HUES48 (cell line): ENCODE measurements around the gene RNF17.

Experiments
- H3K27ac ChIP-seq: one replicate; pipeline ENCODE4 v1.7.0; 2013; ENCODE audit warnings: low read depth, low read length, inconsistent platforms
- H3K27me3 ChIP-seq: 2 replicates; pipeline ENCODE4 v1.6.1; 2013; ENCODE audit warnings: mild to moderate bottlenecking, low read length; ENCODE audit not compliant: control insufficient read depth, insufficient read depth
- H3K36me3 ChIP-seq: 2 replicates; pipeline ENCODE4 v1.6.1; 2013; ENCODE audit warnings: low read length; ENCODE audit not compliant: control insufficient read depth, insufficient read depth
- H3K4me1 ChIP-seq: 2 replicates; pipeline ENCODE4 v1.6.1; 2013; ENCODE audit warnings: mild to moderate bottlenecking, low read length; ENCODE audit not compliant: control insufficient read depth, insufficient read depth
- H3K4me3 ChIP-seq: 2 replicates; pipeline ENCODE4 v1.5.1; 2013; ENCODE audit warnings: mild to moderate bottlenecking, low read depth, low read length
- H3K9ac ChIP-seq: 2 replicates; pipeline ENCODE4 v1.6.1; 2013; ENCODE audit warnings: mild to moderate bottlenecking, low read depth, low read length, moderate library complexity
- H3K9me3 ChIP-seq: 2 replicates; pipeline ENCODE4 v1.6.1; 2013; ENCODE audit warnings: low read length; ENCODE audit not compliant: control insufficient read depth, insufficient read depth

RNF17 gene

DNA sequence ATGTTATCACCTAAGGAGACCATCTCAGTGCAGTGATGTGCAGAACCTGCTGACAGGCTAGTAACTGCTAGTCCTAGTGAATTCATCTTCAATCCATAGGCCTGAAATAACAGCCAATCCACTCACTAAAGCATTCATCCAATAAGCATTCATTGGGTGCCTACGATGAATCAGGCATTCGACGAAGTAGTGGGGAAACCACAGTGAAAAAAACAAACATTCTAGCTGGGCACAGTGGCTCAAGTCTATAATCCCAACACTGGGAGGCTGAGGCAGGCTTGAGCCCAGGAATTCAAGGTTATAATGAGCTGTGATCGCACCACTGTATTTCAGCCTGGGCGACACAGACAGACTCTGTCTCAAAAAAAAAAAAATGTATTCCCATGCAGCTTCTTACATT is 135.6 kb downstream of the RNF17 start:
- Histone ChIP-seq H3K27ac (no peak overlapping the region), H3K36me3 (peaks cover 70% of the 10 kb centered on the region), H3K4me3 (no peak overlapping the region), H3K27me3 (no peaks in the 10 kb centered on the region), H3K4me1 (no peaks in the 10 kb centered on the region), H3K9me3 (no peaks in the 10 kb centered on the region), H3K9ac (no peak overlapping the region)

DNA sequence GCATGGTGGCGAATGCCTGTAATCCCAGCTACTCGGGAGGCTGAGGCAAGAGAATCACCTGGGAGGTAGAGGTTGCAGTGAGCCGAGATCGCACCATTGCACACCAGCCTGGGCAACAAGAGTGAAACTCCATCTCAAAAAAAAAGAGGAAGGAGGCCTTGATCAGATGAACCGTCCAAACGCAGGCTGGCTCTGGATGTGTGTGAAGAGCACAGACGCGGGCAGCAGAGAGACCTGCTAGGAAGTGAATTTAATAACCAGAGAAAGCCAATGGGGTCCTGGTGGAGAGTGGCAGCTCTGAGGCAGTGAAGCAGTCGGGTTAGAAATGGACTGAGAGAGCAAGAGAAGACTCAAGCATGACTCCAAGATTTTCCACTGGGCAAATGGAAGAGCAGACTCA is 136.5 kb downstream of the RNF17 start:
- Histone ChIP-seq H3K9me3 (no peaks in the 10 kb centered on the region), H3K36me3 (peaks cover 79% of the 10 kb centered on the region), H3K27me3 (no peaks in the 10 kb centered on the region), H3K9ac (no peak overlapping the region), H3K4me1 (no peaks in the 10 kb centered on the region), H3K27ac (no peak overlapping the region), H3K4me3 (no peak overlapping the region)

DNA sequence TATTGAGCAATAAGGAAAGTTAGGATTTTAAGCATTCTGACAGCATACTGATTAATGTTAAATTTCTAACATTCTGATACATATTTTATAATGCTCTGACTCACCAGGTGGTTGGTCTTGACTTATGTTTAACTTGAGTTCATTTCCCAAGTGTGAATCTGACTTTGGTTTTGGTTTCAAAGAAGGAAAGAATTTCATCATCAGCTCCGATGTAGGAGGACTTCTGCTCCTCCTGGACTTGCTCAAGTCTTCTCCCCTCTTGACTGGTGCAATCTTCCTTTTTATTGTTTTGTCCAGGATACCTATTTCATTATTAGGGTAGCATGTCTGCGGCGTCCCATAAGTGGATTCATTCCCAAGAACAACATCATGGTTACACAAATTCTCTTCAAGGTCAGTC is 141.3 kb downstream of the RNF17 start:
- no peaks in the 10 kb centered on the region for H3K27me3 ChIP-seq
- no peak overlapping the region for H3K4me3 ChIP-seq
- H3K9me3 ChIP-seq: no peaks in the 10 kb centered on the region
- no peak overlapping the region for H3K27ac ChIP-seq
- no peaks in the 10 kb centered on the region for H3K4me1 ChIP-seq
- no peak overlapping the region for H3K9ac ChIP-seq
- H3K36me3 ChIP-seq: peaks cover 86% of the 10 kb centered on the region

DNA sequence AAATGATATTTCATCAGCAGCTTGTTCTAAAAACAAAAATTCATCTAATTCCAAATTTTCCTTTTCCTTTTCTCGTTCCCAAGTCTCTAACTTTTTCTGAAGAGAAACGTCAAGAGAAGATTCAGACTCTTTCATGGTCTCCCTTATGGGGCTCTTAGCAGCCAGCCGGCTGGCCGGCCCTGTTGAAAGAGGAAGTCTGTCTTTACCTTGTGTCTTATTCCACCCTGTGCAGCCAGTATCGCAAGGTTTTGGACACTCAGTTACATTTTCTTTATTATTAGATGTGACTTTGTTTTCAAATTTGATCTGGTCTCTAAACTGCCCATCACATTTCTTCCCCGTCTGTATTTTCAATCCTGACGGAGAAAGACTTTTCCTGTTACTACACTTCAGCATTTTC is 142.3 kb downstream of the RNF17 start:
- H3K4me3 ChIP-seq: no peak overlapping the region
- no peaks in the 10 kb centered on the region for H3K27me3 ChIP-seq
- H3K27ac ChIP-seq: no peak overlapping the region
- peaks cover 89% of the 10 kb centered on the region for H3K36me3 ChIP-seq
- no peaks in the 10 kb centered on the region for H3K9me3 ChIP-seq
- no peaks in the 10 kb centered on the region for H3K4me1 ChIP-seq
- H3K9ac ChIP-seq: no peak overlapping the region

DNA sequence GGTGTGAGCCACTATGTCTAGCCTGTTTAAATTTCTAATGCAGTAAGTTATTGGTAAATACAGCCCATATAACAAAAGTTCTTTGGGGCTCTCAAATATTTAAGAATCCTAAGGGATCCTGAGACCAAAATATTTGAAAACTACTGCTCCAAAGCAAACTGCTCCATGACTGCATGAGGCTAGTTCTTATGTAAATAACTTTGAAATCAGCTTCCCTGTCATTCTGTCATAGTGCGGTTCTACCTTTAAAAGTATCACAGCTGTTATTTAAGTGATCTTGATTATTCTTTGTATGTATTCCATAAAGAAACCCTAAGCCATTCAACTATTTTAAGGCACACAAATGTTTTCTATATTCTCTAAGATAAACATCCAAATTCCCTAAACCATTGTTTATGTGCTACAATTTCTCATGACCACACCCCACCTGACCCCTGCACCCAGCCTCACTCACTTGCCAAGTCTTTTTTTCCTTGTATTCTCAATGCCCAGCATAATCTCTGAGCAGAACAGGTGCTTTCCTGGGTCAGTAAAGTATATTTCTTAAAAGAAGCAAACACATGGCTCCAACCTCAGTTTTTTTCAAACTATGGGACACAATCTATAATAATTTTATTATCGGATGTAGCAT is 146.6 kb downstream of the RNF17 start:
- Histone ChIP-seq H3K9ac (no peak overlapping the region), H3K27ac (no peak overlapping the region), H3K9me3 (no peaks in the 10 kb centered on the region), H3K27me3 (no peaks in the 10 kb centered on the region), H3K36me3 (peaks cover 68% of the 10 kb centered on the region), H3K4me1 (no peaks in the 10 kb centered on the region; the same call in 1 of the 2 replicates), H3K4me3 (no peak overlapping the region)

DNA sequence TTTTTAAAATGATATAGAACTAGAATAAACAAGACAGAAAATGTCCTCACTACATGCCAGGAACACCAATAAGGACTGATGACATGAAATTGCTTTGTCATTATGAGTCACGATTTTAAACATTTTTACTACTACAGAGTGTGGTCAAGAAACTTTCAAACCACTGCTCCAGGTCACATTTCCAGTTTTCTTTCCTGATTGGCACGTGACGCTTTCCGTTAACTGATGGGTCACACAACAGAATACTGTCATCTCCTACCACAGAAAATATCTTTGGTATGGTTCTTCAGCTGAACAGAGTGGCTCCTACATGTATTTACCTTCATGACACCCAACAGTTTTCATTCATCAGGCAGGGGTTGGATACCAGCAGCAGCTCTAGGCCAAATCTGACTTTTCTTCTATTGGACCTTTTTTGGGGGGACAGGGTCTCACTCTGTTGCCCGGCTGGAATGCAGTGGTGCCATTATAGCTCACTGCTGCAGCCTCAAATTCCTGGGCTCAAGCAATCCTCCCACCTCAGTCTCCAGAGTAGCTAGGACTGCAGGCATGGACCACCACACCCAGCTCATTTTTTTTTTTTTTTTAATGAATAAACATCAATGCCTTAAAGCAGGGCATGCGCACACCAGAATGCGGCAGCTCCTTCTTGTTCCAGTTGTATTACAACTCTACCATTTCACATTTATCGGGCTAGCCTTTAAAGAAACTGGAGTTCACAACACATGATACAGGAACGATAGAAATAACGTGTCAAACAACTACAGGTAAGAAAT is 147.4 kb downstream of the RNF17 start:
- Histone ChIP-seq H3K36me3 (peaks cover 61% of the 10 kb centered on the region), H3K4me1 (no peaks in the 10 kb centered on the region; the same call in 1 of the 2 replicates), H3K9me3 (no peaks in the 10 kb centered on the region), H3K4me3 (no peak overlapping the region), H3K27ac (no peak overlapping the region), H3K27me3 (no peaks in the 10 kb centered on the region), H3K9ac (no peak overlapping the region)

DNA sequence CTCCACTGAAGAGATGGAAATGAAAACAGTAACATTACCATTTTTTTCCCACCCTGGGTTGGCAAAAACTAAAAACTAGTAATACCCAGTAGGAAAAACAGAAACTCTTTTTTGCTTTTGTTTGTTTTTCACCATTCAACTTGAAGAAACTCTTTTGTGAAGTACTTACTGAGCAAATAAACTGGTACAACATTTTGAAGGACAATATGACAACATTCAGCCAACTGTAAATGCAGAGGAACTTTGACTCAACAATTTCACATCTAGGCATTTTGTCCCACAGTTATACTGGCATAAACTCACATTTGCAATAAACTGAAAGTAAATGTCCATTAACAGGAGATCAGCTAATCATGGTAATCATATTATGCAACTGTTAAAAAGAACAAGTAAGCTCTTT is 152.5 kb downstream of the RNF17 start:
- Histone ChIP-seq H3K36me3 (peaks cover 13% of the 10 kb centered on the region), H3K4me1 (peaks cover under 1% of the 10 kb centered on the region), H3K27me3 (no peaks in the 10 kb centered on the region), H3K9me3 (no peaks in the 10 kb centered on the region), H3K9ac (no peak overlapping the region), H3K27ac (no peak overlapping the region), H3K4me3 (no peak overlapping the region)

DNA sequence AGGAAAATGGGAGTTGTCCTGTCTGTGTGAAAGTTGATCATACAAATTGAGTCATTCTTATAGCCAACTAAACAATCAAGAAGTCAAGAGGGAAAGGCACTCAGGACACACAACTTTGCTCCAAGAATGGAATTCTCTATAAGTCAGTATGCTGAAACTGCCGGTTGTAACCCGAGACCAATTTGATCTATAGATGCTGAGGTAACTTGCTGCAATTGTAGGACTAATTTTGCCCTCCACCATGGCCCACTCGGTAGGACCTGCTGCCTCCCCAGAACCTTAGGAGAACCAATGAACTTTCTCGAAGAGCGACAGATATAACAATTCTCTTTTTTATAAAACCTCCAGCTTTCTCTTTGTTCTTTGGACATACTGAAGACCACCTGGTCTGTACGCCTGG is 157.0 kb downstream of the RNF17 start:
- Histone ChIP-seq H3K9ac (no peak overlapping the region), H3K27ac (no peak overlapping the region), H3K27me3 (no peaks in the 10 kb centered on the region), H3K4me1 (peaks cover 5% of the 10 kb centered on the region; the same call in 1 of the 2 replicates), H3K9me3 (no peaks in the 10 kb centered on the region), H3K36me3 (no peaks in the 10 kb centered on the region), H3K4me3 (peak overlapping the region; percentile 87; the same call in 1 of the 2 replicates)

DNA sequence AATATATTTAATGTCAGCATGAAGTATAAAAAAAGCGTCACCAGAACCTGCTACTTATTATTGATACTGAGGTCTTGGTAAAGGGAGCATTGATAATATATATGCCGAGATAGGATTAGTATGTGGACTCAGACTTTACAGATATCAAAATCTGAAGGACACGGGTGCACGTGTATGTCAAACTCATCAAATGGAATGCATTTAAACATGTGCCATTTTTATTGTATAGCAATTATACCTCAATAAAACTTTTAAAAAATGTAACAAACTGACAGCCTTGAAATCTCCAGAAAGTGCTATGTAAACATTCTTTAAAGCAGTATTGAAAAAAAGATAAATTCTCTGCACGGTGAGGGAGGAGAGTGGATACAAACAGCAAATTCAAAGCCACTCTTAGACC is 157.9 kb downstream of the RNF17 start:
- Histone ChIP-seq H3K9me3 (no peaks in the 10 kb centered on the region), H3K27ac (peak overlapping the region; percentile 94), H3K4me3 (peak overlapping the region; percentile 87), H3K27me3 (no peaks in the 10 kb centered on the region), H3K36me3 (no peaks in the 10 kb centered on the region), H3K9ac (peak overlapping the region; percentile 91), H3K4me1 (peaks cover 5% of the 10 kb centered on the region; the same call in 1 of the 2 replicates)

DNA sequence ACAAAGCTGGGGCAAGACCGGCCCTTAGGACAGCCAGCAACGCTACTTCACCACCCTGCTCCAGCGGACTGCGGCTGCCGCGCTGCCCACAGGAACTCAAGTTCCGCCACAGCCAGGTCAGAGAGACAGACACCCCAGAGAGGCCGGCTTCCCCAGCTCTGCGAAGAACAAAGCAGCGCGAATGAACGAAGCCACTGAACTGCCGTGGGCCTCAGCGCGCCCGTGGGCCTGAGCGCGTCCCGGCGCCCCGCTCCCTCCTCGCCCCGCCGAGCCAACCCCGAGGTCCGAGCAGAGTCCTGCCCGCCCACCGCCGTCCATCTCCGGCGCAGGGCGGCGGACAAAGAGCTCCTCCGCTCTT is 158.4 kb downstream of the RNF17 start:
- Histone ChIP-seq H3K27ac (peak overlapping the region; percentile 94), H3K27me3 (no peaks in the 10 kb centered on the region)

More for the DNA sequence above, 158.4 kb downstream of the RNF17 start:
- H3K4me3 ChIP-seq: peak overlapping the region; percentile 87
- H3K4me1 ChIP-seq: peaks cover 5% of the 10 kb centered on the region; the same call in 1 of the 2 replicates
- no peaks in the 10 kb centered on the region for H3K36me3 ChIP-seq
- H3K9me3 ChIP-seq: no peaks in the 10 kb centered on the region
- peak overlapping the region; percentile 91 for H3K9ac ChIP-seq
